Ishikawa (cell line): Measurements from ENCODE around the gene PAX2.

Experiments
- CEBPB ChIP-seq: IDR thresholded peaks from 2 replicates; pipeline ENCODE4 v1.6.1; 2012
- CREB1 ChIP-seq: IDR thresholded peaks from 2 replicates; pipeline ENCODE4 v1.6.1; 2012; ENCODE audit warnings: low read depth
- EGR1 ChIP-seq: IDR thresholded peaks from 2 replicates; pipeline ENCODE4 v1.6.1; 2012
- EP300 ChIP-seq: IDR thresholded peaks from 2 replicates; pipeline ENCODE4 v1.6.1; 2012; ENCODE audit warnings: borderline replicate concordance
- FOXM1 ChIP-seq: IDR thresholded peaks from 2 replicates; pipeline ENCODE4 v1.6.1; 2012; ENCODE audit warnings: low read depth, borderline replicate concordance
- MAX ChIP-seq: IDR thresholded peaks from 2 replicates; pipeline ENCODE4 v1.6.1; 2012
- NFIC ChIP-seq: IDR thresholded peaks from 2 replicates; pipeline ENCODE4 v1.6.1; 2012
- RAD21 ChIP-seq: IDR thresholded peaks from 2 replicates; pipeline ENCODE4 v1.6.1; 2012; ENCODE audit warnings: low read depth
- REST ChIP-seq: IDR thresholded peaks from 2 replicates; pipeline ENCODE4 v1.6.1; 2012; ENCODE audit warnings: low read depth, mild to moderate bottlenecking
- TAF1 ChIP-seq: IDR thresholded peaks from 2 replicates; pipeline ENCODE4 v1.6.1; 2012; ENCODE audit warnings: low read depth, mild to moderate bottlenecking
- TCF12 ChIP-seq: IDR thresholded peaks from 2 replicates; pipeline ENCODE4 v1.6.1; 2012; ENCODE audit warnings: low read depth
- TEAD4 ChIP-seq: IDR thresholded peaks from 2 replicates; pipeline ENCODE4 v1.6.1; 2012
- USF1 ChIP-seq: IDR thresholded peaks from 2 replicates; pipeline ENCODE4 v1.6.1; 2012
- YY1 ChIP-seq: IDR thresholded peaks from 2 replicates; pipeline ENCODE4 v1.6.1; 2012; ENCODE audit warnings: low read depth
- ZBTB7A ChIP-seq: IDR thresholded peaks from 2 replicates; pipeline ENCODE4 v1.6.1; 2012; ENCODE audit warnings: low read depth

PAX2 gene

GRCh38 chr10:100825325-100825875 is 80.0 kb downstream of the PAX2 start:
- no peak for TF ChIP-seq ZBTB7A
- TF ChIP-seq CREB1: no peak
- TF ChIP-seq REST: no peak
- TF ChIP-seq TAF1: no peak
- TF ChIP-seq YY1: no peak
- no peak for TF ChIP-seq USF1
- no peak for TF ChIP-seq EP300
- no peak for TF ChIP-seq FOXM1
- TF ChIP-seq EGR1: no peak
- no peak for TF ChIP-seq RAD21

- TF ChIP-seq RAD21: no peak
- no peak for TF ChIP-seq ZBTB7A
- TF ChIP-seq USF1: no peak
- TF ChIP-seq FOXM1: no peak
Measured at GRCh38 chr10:100826031-100826651, 80.8 kb downstream of the PAX2 start.

GRCh38 chr10:100826661-100826982 is 81.2 kb downstream of the PAX2 start:
- TF ChIP-seq EP300: no peak
- no peak for TF ChIP-seq CEBPB
- no peak for TF ChIP-seq CREB1
- TF ChIP-seq FOXM1: no peak
- TF ChIP-seq NFIC: no peak
- no peak for TF ChIP-seq TAF1
- no peak for TF ChIP-seq USF1
- TF ChIP-seq EGR1: no peak
- no peak for TF ChIP-seq TCF12
- no peak for TF ChIP-seq TEAD4
- TF ChIP-seq ZBTB7A: no peak
- TF ChIP-seq REST: no peak
- no peak for TF ChIP-seq YY1
- no peak for TF ChIP-seq RAD21
- TF ChIP-seq MAX: no peak

- no peak for TF ChIP-seq TEAD4
- TF ChIP-seq NFIC: no peak
- TF ChIP-seq CEBPB: no peak
Measured at GRCh38 chr10:100826983-100827818, 81.8 kb downstream of the PAX2 start.

- TF ChIP-seq RAD21 (peak; percentile 36; the same call in 1 of the 2 replicates), CEBPB (no peak)
Measured at GRCh38 chr10:100827819-100828737, 82.7 kb downstream of the PAX2 start.

- TF ChIP-seq EP300 (no peak), CREB1 (no peak), USF1 (no peak), ZBTB7A (no peak), NFIC (no peak), FOXM1 (no peak), TEAD4 (no peak), TAF1 (no peak), TCF12 (no peak), MAX (no peak), EGR1 (no peak), REST (no peak), YY1 (no peak)
Measured at GRCh38 chr10:100828738-100829096, 83.3 kb downstream of the PAX2 start.
